Inflammatory macrophage (primary cell): ENCODE measurements around the gene HSPA12A.

Source experiments
- DNase-seq, 2 donors: peaks; one replicate each; pipeline ENCODE4 v3.0.0-alpha.2; 2020 to 2022

The HSPA12A gene

DNA sequence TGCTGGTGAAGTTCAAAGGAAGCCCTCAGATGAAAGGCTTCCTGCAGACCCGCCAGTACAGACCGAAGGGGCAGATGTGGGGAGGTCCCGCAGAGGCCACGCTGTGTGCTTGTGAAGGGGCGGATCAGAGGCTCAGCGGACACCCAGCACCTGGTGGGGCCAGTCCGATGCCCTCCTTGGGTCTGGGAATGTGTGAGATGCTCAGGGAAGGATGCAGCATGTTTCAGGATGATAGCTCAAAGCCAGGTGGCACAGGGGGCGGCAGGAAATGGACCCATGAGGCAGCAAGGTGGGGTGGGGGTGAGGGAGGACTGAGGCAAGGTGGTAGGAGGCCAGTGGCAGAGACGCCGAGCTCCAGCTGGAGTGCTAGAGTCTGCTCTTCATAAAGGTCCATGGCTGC lies 27.9 kb upstream of the HSPA12A start:
- no peak for DNase-seq

- DNase-seq: no peak
These were observed 27.4 kb upstream of the HSPA12A start for GRCh38 chr10:116769791-116770190.

- DNase-seq: no peak
These were observed 27.0 kb upstream of the HSPA12A start for GRCh38 chr10:116769368-116769767.

DNA sequence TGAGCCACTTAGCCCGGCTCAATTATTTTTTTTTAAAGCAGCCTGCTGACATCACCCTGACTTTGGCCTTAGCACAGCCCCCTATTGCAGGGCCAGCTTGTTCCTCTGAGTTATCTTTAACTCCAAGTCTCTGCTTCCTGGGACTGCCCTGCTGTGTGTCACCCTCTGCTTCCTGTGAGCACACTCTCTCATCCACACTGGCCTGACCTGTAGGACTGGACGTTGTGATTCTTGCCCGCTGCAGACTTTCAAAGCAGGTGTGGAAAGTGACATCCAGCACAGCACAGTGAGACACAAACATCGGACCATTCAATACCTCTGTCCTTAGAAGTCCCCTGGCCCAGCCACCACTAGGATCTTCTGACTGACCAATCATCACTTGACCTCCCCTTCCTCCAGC lies 26.4 kb upstream of the HSPA12A start:
- no peak for DNase-seq

GRCh38 chr10:116766837-116767634 lies 24.7 kb upstream of the HSPA12A start:
- DNase-seq: no peak

DNA sequence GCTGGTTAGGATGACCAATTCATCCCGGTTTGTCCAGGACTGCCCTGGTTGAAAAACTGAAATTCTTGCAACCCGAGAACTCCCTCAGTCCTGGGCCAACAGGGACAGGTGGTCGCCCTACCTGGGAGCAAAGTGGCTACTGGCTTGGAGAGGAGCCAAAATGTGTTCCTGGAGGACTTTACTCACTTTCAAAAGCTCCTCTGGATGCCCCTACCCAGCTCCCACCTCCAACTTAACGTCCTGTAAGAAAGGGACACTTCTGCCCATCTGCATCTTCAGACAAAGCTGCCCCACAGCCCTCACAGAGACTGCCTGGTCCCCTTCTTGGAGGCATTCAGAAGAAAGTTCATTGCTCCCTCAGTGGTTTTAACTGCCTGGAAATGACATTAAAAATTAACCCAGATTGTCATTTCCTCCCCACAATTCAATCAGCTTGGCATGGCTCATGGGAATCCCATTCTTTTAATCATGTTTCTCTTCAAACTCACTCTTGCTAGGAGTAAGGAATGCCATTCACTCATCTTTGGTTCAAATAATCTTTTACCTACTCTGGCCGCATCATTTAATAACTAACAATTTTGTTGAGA lies 24.0 kb upstream of the HSPA12A start:
- DNase-seq: no peak

GRCh38 chr10:116765648-116766081 lies 23.3 kb upstream of the HSPA12A start:
- DNase-seq: peak in 1 of 2 donors; percentile 44

DNA sequence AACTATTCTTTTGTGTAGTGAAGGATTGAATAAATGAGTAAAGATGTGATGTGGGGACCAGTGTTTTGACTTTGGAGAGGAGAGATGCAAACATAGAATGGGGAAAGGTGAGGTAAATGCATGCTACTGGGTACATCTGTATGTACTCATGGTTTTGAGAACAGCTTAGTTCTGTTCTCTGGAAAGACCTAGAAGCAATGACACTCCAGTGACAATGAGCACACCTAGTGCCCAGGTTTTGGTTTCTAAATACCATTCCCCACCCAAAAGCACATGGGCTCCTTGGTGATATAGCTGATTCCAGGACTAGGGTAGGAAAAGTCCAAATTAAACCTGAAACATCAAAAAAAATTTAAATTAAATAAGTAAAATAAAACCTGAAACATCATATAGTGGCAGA lies 22.6 kb upstream of the HSPA12A start:
- DNase-seq: no peak

GRCh38 chr10:116763440-116763839 lies 21.1 kb upstream of the HSPA12A start:
- no peak for DNase-seq

DNA sequence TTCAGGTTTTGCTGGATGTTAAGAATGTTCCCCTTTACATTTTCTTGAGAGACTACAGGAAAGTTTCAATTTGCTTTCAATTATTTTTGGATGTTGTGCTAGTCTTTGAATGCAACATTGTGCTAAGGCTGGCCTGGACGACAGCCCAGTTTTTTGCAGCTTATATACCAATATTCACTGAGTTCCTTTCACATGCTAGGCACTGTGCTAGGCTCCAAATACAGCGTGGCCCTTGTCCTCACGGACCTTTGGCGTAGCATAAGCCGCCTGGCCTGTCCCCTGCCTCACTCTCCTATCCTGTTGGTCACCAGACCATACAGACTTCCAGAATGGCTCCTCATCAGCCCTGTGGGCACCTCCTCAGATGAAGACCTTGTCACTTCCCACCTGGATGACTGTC lies 19.5 kb upstream of the HSPA12A start:
- DNase-seq: no peak

GRCh38 chr10:116760919-116761318 lies 18.6 kb upstream of the HSPA12A start:
- no peak for DNase-seq

- DNase-seq: no peak
These were observed 14.9 kb upstream of the HSPA12A start for GRCh38 chr10:116757246-116757645.

DNA sequence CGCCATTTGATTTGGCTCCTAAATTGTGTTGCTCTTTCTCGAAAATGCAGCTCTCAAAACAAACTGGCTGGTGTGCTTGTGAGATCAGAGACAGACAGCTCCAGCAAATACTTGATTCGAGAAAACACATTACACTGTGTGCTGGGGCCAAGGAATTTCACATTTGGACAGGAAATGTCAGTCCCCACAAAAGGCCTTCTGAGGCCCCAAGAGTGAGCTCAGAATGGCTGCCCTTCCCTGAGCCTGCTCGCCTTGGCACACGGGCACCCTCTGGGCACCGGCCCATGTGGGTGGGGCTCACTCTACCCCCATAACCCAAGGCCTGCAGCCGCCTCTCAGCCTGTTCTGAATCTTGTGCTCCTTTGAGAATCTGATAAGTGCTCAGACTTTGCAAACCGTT lies 13.9 kb upstream of the HSPA12A start:
- no peak for DNase-seq

- no peak for DNase-seq
These were observed 11.4 kb upstream of the HSPA12A start for GRCh38 chr10:116753759-116754158.

GRCh38 chr10:116752969-116753665 lies 10.8 kb upstream of the HSPA12A start:
- no peak for DNase-seq

DNA sequence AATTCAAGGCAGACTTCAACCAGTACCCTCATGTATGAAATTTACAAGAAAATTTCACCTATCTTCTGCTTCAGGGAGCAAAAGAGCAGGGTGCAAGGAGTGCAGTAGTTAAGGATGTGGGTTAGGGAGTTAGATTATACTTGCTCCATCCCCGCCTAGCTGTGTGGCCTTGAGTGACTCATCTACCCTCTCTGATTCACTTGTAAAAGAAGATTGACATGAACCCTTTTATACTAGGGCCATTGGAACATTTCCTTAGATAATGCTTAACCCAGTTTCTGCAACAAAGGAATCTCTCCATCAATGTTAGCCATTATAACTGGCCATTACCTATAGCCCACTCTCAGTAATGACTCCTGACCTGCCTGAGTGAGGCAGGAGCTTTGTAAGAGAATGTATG lies 10.2 kb upstream of the HSPA12A start:
- DNase-seq: no peak

GRCh38 chr10:116748471-116748870 lies 6.1 kb upstream of the HSPA12A start:
- no peak for DNase-seq

GRCh38 chr10:116748041-116748440 lies 5.7 kb upstream of the HSPA12A start:
- peak in 1 of 2 donors; percentile 24 for DNase-seq

DNA sequence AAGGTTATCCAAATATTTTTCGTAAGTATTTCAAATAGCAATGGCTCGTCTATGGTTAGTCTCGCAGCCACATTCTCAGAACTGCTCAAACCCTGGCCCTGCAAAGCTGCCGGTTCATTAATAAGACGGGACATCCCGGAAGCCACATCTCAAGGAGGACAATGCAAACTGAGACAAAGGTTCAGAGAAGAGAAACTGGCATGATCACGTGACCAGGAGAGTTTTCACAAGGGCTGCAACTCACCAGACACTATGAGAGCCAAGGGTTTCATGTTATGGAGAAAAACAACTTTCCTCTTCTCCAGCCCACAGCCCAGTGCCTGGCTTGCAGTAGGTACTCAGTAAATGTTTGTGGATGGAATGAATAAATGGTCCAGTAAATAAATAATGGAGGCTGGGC lies 5.0 kb upstream of the HSPA12A start:
- DNase-seq: no peak

DNA sequence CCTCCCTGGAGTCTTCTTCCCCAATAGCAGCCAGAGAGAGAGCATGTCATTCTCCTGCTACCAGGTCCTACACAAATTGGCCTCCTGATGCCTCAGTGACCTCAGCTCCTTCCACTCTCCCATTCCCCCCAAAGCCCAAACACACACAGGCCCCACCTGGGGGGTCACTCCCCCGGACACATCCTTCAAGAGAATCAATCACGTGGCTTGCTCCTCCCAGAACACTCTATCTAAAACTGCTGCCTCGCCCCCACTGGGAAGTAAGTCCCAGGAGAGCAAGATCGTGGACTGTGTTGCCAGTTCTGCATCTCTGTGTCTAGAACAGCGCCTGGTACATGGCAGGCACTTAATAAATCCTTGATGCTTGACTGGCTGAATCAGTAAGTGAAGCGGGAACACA lies 2.5 kb upstream of the HSPA12A start:
- no peak for DNase-seq

DNA sequence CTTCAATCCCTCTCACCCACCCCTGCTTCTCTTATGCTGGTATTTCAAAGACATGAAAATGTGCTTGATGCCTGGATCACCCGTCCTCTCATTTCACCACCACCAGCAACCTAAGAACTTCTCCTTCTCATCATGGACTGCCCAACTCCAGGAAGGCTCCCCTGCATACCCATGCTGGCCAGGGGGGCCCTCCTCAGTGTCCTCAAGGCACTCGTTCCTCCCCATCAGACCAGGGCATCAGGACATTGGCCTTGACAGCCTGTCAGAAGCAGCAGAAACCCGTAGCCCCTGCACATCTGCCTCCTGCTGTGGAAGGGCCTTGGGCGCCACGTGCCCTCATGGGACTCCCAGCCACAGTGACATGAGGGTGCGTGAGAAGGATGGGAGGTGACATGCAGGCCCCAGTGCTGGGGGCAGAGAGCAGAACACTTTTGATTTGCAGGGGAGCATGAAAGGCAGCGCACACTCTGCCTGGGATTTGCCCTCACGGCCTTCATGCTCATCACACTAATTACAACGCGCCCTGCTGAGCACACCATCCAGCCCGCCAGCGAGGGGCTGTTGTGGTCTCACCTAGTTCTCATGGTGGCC lies 1.9 kb upstream of the HSPA12A start:
- no peak for DNase-seq

DNA sequence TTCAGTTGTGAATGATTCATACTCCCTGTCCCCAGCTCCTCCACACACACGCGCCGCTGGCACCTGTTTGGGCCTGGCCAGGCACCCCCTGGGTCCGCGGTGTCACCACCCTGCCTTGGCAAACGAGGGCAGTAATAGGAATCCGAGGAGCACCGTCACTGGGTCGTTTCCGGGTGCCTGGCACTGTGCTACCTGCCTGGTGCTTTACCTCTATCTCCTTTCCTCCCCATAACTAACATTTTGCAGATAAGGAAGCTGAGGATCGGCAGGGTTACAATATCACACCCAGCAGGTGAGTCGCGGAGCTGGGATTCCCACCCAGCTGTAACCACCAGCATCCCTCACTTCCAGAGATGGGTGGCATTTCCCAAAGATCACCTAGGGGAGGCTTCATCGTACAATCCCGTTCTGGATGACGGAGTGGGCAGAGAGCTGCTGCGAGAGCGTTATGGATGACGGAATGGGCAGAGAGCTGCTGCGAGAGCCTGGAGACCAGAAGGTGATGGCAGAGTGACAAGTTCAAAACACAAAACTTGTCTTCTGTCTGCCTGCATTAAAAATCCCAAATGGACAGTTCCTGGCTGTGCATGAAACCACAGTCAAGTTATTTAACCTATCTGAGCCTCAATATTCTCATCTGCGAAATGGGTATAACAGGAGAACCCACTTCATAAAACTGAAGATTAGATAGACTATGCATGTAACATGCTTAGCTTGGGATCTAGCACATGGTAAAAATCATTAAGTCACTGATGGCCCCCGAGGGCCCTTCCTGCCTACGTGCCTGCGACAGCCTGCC lies 1.1 kb upstream of the HSPA12A start:
- no peak for DNase-seq
